ENCODE data around the gene MRPL27.
"Not testable (repeated sequence)": the region's sequence is repeated elsewhere in the genome, so short reads cannot be mapped to it uniquely, and the experiment has no call there.

Gene MRPL27

DNA sequence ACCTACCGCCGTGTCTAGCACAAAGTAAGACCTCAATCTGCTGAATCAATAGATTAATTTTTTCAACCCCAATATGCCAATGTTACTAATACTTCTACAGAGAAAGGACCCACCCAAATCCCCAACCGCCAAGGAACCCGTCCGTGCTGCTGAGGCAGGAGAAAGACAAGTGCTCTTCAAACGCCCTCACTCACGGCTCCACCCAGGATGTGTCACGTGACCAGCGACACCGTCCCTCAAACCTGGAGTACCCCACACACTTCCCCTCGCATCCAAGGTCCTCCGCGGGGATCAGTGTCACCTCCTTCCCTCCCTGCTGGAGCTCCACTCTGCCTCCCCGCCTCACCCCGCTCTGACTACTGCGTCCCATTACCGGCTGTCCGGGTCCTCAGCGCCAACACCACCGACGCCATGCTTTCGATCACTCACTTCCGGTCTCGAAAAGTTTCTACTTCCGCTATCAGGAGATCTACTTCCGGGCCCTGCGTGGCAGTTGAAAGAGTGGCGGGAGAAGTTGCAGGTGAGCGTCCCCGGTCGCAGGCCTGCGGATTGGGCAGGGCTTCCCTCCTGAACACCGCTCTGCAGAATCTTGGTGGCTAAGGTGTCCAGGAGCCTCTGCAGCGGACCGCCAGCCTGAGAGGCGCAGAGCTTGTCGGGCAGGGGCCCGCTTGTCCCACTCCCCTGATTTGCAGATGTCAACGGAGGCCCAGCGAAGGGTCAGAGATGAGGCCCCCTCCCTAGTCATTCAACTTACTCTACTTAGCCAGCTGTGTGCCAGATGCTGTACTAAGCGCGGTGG, at the start of gene MRPL27, which contains the start of gene EME1:
Gene MRPL27, minus strand, starts transcription at position 427 of the 799 bp plus-strand sequence. Its CDS starts 14 bp downstream, at position 413.
Gene EME1, plus strand, starts transcription at position 472 of the 799 bp plus-strand sequence. CDS start 1,980 bp downstream, outside the sequence.
- peak within 1 kb of the TSS; percentile 70 for H3K4me3 ChIP-seq (ENCODE audit: low read length)
- no peak for TF ChIP-seq ZNF274 (IDR thresholded peaks at IDR 0.05; ENCODE audit: low read depth, low read length)

DNA sequence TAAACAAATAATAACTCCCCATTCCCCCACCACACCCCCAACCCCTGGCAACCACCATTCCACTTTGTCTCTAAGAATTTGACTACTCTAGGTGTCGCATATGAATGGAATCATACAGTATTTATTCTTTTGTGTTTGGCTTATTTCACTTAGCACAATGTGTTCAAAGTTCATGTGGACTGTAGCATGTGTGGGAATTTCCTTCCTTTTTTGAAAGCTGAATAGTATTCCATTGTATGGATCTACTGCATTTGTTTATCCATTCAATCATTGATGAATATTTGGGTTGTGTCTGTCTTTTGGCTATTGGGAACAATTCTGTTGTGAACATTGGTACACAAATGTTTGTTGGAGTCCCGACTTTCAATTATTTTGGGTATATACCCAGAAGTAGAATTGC, 49.8 kb upstream of the MRPL27 start:
- H3K4me3 ChIP-seq (ENCODE audit: low read length) = no peak overlapping the region
- no peak for TF ChIP-seq ZNF274 (IDR thresholded peaks at IDR 0.05; ENCODE audit: low read depth, low read length)

DNA sequence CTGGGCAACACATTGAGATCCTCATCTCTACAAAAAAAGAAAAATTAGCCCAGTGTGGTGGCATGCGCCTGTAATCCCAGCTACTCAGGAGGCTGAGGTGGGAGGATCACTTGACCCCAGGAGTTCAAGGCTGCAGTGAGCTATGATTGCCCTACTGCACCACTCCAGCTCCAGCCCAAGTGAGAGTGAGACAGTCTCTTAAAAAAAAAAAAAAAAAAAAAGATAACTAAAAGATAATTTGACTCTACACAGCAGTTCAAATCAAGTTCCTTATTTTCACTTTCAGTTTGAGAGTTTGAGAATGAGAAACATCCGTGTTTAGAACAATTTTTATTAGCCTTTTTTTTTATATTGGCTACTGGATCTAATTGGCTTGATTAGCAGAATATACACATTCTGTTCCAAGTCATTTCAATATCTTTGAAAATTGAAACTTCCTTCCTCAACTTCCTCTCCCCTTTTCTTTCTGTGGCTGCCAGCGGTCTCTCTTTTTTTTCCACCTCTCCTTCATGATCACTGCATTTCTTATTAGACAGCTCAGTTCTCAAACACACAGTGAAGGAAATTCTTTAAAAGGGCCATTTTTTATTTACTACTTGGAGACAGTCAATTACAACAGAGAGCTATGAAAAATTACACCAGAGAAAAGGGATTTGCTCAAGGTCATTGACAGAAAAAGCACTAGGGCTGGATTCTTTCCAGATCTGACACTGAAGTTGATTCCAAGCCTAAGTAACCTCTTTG, 48.5 kb upstream of the MRPL27 start:
- H3K4me3 ChIP-seq (ENCODE audit: low read length) = peak overlapping the region; percentile 49; the same call in 1 of the 2 replicates
- no peak for TF ChIP-seq ZNF274 (IDR thresholded peaks at IDR 0.05; ENCODE audit: low read depth, low read length)

GRCh38 chr17:50420419-50421112, 47.6 kb upstream of the MRPL27 start:
- no peak overlapping the region for H3K4me3 ChIP-seq (ENCODE audit: low read length)
- TF ChIP-seq ZNF274 (IDR thresholded peaks at IDR 0.05; ENCODE audit: low read depth, low read length) = no peak

- H3K4me3 ChIP-seq (ENCODE audit: low read length) = not testable (repeated sequence)
These were observed 46.6 kb upstream of the MRPL27 start for GRCh38 chr17:50419577-50419976.

GRCh38 chr17:50414808-50415207, 41.8 kb upstream of the MRPL27 start:
- H3K4me3 ChIP-seq (ENCODE audit: low read length) = no peak overlapping the region
- TF ChIP-seq ZNF274 (IDR thresholded peaks at IDR 0.05; ENCODE audit: low read depth, low read length) = no peak

- TF ChIP-seq ZNF274 (IDR thresholded peaks at IDR 0.05; ENCODE audit: low read depth, low read length) = no peak
- no peak overlapping the region for H3K4me3 ChIP-seq (ENCODE audit: low read length)
These were observed 39.3 kb upstream of the MRPL27 start for GRCh38 chr17:50412188-50412732.

DNA sequence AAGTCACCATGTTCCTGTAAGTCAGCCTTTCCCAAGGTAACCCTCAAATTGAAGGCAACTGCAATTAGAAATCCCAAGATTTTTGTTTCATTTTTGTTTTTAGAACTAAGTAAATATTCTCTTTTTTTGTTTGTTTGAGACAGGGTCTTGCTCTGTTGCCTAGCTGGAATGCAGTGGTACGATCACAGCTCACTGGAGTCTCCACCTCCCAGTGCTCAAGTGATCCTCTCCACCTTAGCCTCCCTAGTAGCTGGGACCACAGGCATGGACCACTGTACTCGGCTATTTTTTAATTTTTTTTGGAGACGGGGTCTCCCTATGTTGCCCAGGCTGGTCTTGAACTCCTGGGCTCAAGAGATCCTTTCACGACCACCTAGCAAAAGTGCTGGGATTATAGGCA, 34.9 kb upstream of the MRPL27 start:
- no peak for TF ChIP-seq ZNF274 (IDR thresholded peaks at IDR 0.05; ENCODE audit: low read depth, low read length)
- no peak overlapping the region for H3K4me3 ChIP-seq (ENCODE audit: low read length)

- H3K4me3 ChIP-seq (ENCODE audit: low read length) = no peak overlapping the region
- no peak for TF ChIP-seq ZNF274 (IDR thresholded peaks at IDR 0.05; ENCODE audit: low read depth, low read length)
These were observed 33.6 kb upstream of the MRPL27 start for GRCh38 chr17:50406578-50406977.

DNA sequence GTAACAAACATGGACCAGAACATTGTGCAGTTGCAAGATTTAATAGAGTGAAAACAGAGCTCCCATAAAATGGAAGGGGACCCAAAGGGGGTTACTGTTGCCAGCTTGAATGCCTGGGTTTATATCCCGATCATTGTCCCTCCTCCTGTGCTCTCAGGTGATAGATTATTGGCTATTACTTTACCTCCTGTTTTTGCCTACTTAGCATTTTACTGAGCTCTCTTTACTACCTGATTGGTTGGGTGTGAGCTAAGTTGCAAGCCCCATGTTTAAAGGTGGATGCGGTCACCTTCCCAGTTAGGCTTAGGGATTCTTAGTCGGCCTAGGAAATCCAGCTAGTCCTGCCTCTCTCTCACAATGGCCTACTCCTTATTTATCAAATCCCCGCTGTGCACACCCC, 32.4 kb upstream of the MRPL27 start:
- not testable (repeated sequence) for H3K4me3 ChIP-seq (ENCODE audit: low read length)

- H3K4me3 ChIP-seq (ENCODE audit: low read length) = not testable (repeated sequence)
These were observed 26.6 kb upstream of the MRPL27 start for GRCh38 chr17:50399591-50399990.

GRCh38 chr17:50398672-50399071, 25.7 kb upstream of the MRPL27 start:
- H3K4me3 ChIP-seq (ENCODE audit: low read length) = not testable (repeated sequence)

DNA sequence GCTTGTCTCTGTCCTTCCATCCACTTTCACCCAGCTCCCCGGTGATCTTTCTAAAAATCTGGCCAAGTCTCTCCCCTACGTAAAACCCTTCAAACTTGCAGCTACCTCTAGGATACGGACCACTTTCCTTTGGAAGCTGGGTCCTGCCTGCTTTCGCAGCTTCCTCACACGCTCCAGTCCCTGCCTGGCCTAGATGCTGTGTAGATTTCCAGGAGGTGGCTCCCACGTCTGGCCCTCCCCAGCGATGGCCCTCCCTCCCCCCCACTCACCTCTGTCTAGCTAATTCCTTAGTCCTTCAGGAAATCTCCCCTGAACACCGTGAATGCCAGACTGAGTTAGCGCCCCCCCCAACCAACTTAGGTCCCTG, 24.9 kb upstream of the MRPL27 start:
- TF ChIP-seq ZNF274 (IDR thresholded peaks at IDR 0.05; ENCODE audit: low read depth, low read length) = no peak
- peak overlapping the region; percentile 5; the same call in 1 of the 2 replicates for H3K4me3 ChIP-seq (ENCODE audit: low read length)

- peak within 1 kb of the TSS; percentile 90 for H3K4me3 ChIP-seq (ENCODE audit: low read length)
- TF ChIP-seq ZNF274 (IDR thresholded peaks at IDR 0.05; ENCODE audit: low read depth, low read length) = no peak
These were observed 24.3 kb upstream of the MRPL27 start, which contains the start of gene LRRC59 for GRCh38 chr17:50397111-50397918. Gene LRRC59, minus strand, starts transcription at chr17:50397523. Its CDS starts 206 bp downstream, at chr17:50397317.

All from GM08714 (cell line).